Thyroid gland (tissue), 4 donors: Measurements from ENCODE around the gene ARV1.

Source experiments
- POLR2A ChIP-seq, 2 donors: fragments of 450-650 bp; IDR thresholded peaks; one replicate each; pipeline ENCODE4 v1.6.1; 2017; ENCODE audit warnings: antibody characterized with exemption in 2 of 2, mild to moderate bottlenecking in 2 of 2, moderate library complexity in 1 of 2
- TF ChIP-seq, protein P1 (sequence below), 6 experiments: fragments of 200-600 bp in 3 of 6; fragments of 450-650 bp in 3 of 6; sonication (generic) in 3 of 6; IDR thresholded peaks; one replicate each; pipeline ENCODE4 v1.5.1; 2016 to 2019; ENCODE audit warnings: antibody characterized with exemption in 6 of 6, mild to moderate bottlenecking in 2 of 6, inconsistent platforms in 1 of 6, moderate library complexity in 1 of 6

DNA sequence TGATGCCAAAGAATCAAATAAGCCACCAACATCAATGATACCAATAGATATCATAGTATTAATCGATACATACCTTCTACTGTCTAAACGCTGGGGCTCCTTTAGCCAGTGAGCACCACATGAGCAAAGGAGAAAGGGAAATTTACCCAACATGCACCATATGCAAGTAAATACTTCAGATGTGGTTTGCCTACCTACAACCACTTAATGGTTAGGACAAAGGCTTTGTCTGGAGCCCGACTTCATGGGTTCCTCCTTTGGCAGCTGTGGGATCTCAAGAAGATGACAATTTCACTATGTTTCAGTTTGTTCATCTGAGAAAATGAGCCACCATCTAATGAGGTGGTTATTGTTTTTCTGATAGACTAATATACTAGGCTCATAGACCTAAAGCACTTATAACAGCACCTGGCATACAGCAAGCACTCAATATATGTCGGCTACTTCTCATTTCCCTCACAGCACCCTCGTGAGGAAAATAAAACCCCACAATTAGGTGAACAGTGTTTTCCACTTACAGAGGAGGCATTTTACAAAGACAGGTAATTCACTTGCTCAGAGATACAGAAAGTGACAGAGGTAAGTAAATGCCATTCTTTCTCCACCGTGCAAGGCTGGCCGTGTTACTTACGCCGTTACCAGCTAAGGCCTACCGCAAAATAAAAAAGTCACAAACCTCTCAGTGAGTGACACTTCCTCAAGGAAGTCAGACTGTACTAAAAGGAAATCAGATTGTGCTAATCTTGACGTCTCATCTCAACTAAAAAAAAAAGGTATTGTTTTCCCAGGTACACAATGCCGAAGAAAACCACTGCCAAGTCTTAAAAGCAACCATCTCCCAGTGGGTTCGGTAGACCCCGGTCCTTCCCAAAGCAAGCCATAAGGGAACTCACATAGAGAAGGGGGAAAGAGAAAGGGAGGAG is 1.8 kb upstream of the ARV1 start:
- TF ChIP-seq, protein P1, sequence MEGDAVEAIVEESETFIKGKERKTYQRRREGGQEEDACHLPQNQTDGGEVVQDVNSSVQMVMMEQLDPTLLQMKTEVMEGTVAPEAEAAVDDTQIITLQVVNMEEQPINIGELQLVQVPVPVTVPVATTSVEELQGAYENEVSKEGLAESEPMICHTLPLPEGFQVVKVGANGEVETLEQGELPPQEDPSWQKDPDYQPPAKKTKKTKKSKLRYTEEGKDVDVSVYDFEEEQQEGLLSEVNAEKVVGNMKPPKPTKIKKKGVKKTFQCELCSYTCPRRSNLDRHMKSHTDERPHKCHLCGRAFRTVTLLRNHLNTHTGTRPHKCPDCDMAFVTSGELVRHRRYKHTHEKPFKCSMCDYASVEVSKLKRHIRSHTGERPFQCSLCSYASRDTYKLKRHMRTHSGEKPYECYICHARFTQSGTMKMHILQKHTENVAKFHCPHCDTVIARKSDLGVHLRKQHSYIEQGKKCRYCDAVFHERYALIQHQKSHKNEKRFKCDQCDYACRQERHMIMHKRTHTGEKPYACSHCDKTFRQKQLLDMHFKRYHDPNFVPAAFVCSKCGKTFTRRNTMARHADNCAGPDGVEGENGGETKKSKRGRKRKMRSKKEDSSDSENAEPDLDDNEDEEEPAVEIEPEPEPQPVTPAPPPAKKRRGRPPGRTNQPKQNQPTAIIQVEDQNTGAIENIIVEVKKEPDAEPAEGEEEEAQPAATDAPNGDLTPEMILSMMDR (IDR thresholded peaks at IDR 0.05), result no peak
- no peak for TF ChIP-seq POLR2A (IDR thresholded peaks at IDR 0.05)
